ENCODE results near the gene TTYH1.

The TTYH1 gene

GRCh38 chr19:54387991-54388801 is 27.1 kb upstream of the TTYH1 start:
- Histone ChIP-seq H3K4me3 (ENCODE audit: low read length, poor library complexity, severe bottlenecking) (peak overlapping the region; percentile 82), H3K4me1 (ENCODE audit: insufficient read depth, low read length, poor library complexity, severe bottlenecking) (peaks cover 39% of the 10 kb centered on the region), H3K9me2 (replicated peaks; ENCODE audit: low read depth, low read length) (no peaks in the 10 kb centered on the region), H3K9ac (ENCODE audit: low read depth, low read length, poor library complexity, severe bottlenecking) (peak overlapping the region; percentile 98), H3K79me2 (ENCODE audit: insufficient read depth, low read length) (peaks cover 27% of the 10 kb centered on the region), H2AFZ (ENCODE audit: low read length) (no peak overlapping the region; the same call in 1 of the 2 replicates), H3K4me2 (ENCODE audit: low read depth, low read length, poor library complexity, severe bottlenecking) (peak overlapping the region; percentile 89), H3F3A (ENCODE audit: low read depth) (peaks cover 13% of the 10 kb centered on the region), H3K9me3 (ENCODE audit: insufficient read depth, low read depth, low read length) (no peaks in the 10 kb centered on the region), H4K20me1 (ENCODE audit: insufficient read depth, low read length, poor library complexity, severe bottlenecking) (no peaks in the 10 kb centered on the region), H3K27me3 (ENCODE audit: insufficient read depth, low read length, poor library complexity, severe bottlenecking) (no peaks in the 10 kb centered on the region), H3K36me3 (ENCODE audit: insufficient read depth, low read length) (no peaks in the 10 kb centered on the region)
- TF ChIP-seq CTCF (conservative IDR thresholded peaks at IDR 0.05; ENCODE audit: low read length) (no peak; the same call in 1 of the 2 replicates), EZH2phosphoT487 (IDR thresholded peaks at IDR 0.05; ENCODE audit: borderline replicate concordance) (no peak)

DNA sequence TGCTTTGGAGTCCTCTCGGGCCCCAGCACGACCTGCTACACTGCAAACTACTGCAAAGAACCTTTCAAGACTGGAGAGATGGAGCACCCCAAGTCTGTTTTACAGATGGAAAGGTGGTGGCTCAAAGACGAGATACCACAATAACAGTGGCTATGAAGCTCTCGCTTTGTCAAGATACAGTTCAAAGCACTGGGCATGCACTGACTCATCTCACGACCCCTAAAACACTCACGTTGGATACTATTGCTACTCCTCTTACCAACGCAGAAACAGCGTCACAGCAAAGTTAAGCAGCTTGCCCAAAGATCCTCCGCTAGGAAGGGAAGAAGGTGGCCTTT is 26.5 kb upstream of the TTYH1 start:
- Histone ChIP-seq H3K79me2 (ENCODE audit: insufficient read depth, low read length) (peaks cover 27% of the 10 kb centered on the region), H3K4me1 (ENCODE audit: insufficient read depth, low read length, poor library complexity, severe bottlenecking) (peaks cover 39% of the 10 kb centered on the region), H3K9ac (ENCODE audit: low read depth, low read length, poor library complexity, severe bottlenecking) (peak overlapping the region; percentile 98), H3K4me3 (ENCODE audit: low read length, poor library complexity, severe bottlenecking) (peak overlapping the region; percentile 82), H3K36me3 (ENCODE audit: insufficient read depth, low read length) (no peaks in the 10 kb centered on the region), H3K9me3 (ENCODE audit: insufficient read depth, low read depth, low read length) (no peaks in the 10 kb centered on the region), H2AFZ (ENCODE audit: low read length) (no peak overlapping the region; the same call in 1 of the 2 replicates), H3K27me3 (ENCODE audit: insufficient read depth, low read length, poor library complexity, severe bottlenecking) (no peaks in the 10 kb centered on the region), H3F3A (ENCODE audit: low read depth) (peaks cover 13% of the 10 kb centered on the region), H3K4me2 (ENCODE audit: low read depth, low read length, poor library complexity, severe bottlenecking) (peak overlapping the region; percentile 89), H4K20me1 (ENCODE audit: insufficient read depth, low read length, poor library complexity, severe bottlenecking) (no peaks in the 10 kb centered on the region), H3K9me2 (replicated peaks; ENCODE audit: low read depth, low read length) (no peaks in the 10 kb centered on the region)
- no peak for TF ChIP-seq EZH2phosphoT487 (IDR thresholded peaks at IDR 0.05; ENCODE audit: borderline replicate concordance)
- no peak for TF ChIP-seq CTCF (conservative IDR thresholded peaks at IDR 0.05; ENCODE audit: low read length)

GRCh38 chr19:54389553-54389952 is 25.7 kb upstream of the TTYH1 start:
- Histone ChIP-seq H3K4me2 (ENCODE audit: low read depth, low read length, poor library complexity, severe bottlenecking) (peak overlapping the region; percentile 89), H3K36me3 (ENCODE audit: insufficient read depth, low read length) (no peaks in the 10 kb centered on the region), H2AFZ (ENCODE audit: low read length) (no peak overlapping the region), H3K4me1 (ENCODE audit: insufficient read depth, low read length, poor library complexity, severe bottlenecking) (peaks cover 39% of the 10 kb centered on the region), H3K79me2 (ENCODE audit: insufficient read depth, low read length) (peaks cover 27% of the 10 kb centered on the region), H3K4me3 (ENCODE audit: low read length, poor library complexity, severe bottlenecking) (peak overlapping the region; percentile 82), H3K27me3 (ENCODE audit: insufficient read depth, low read length, poor library complexity, severe bottlenecking) (no peaks in the 10 kb centered on the region), H4K20me1 (ENCODE audit: insufficient read depth, low read length, poor library complexity, severe bottlenecking) (no peaks in the 10 kb centered on the region), H3K9me3 (ENCODE audit: insufficient read depth, low read depth, low read length) (no peaks in the 10 kb centered on the region), H3K9ac (ENCODE audit: low read depth, low read length, poor library complexity, severe bottlenecking) (peak overlapping the region; percentile 98), H3F3A (ENCODE audit: low read depth) (peaks cover 13% of the 10 kb centered on the region), H3K9me2 (replicated peaks; ENCODE audit: low read depth, low read length) (no peaks in the 10 kb centered on the region)
- no peak for TF ChIP-seq CTCF (conservative IDR thresholded peaks at IDR 0.05; ENCODE audit: low read length)
- TF ChIP-seq EZH2phosphoT487 (IDR thresholded peaks at IDR 0.05; ENCODE audit: borderline replicate concordance): no peak

All from Loucy (cell line).